Fibroblast of skin of scalp (primary cell): ENCODE measurements around the gene GAB2. TPM values are rescaled to one million over a fixed set of nuclear protein-coding genes. Genes with fewer than 3 reads are reported as not detected.
"Not testable (repeated sequence)": the region's sequence is repeated elsewhere in the genome, so short reads cannot be mapped to it uniquely, and the experiment has no call there.

Experiments
- DNase-seq: peaks from one replicate; pipeline ENCODE4 v3.0.0-alpha.2; 2013
- polyA plus RNA-seq, 2 experiments: library from polyadenylated mRNA; unstranded; fragments of 120-200 nt; gene quantifications; one replicate each; pipeline ENCODE4 v1.2.1, GENCODE V29; 2013; ENCODE audit not compliant: insufficient read length in 2 of 2

The GAB2 gene, protein sequence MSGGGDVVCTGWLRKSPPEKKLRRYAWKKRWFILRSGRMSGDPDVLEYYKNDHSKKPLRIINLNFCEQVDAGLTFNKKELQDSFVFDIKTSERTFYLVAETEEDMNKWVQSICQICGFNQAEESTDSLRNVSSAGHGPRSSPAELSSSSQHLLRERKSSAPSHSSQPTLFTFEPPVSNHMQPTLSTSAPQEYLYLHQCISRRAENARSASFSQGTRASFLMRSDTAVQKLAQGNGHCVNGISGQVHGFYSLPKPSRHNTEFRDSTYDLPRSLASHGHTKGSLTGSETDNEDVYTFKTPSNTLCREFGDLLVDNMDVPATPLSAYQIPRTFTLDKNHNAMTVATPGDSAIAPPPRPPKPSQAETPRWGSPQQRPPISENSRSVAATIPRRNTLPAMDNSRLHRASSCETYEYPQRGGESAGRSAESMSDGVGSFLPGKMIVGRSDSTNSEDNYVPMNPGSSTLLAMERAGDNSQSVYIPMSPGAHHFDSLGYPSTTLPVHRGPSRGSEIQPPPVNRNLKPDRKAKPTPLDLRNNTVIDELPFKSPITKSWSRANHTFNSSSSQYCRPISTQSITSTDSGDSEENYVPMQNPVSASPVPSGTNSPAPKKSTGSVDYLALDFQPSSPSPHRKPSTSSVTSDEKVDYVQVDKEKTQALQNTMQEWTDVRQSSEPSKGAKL
- 6.2 TPM for polyA plus RNA-seq (2013, experiment 1 of 2; ENCODE audit: insufficient read length)
- polyA plus RNA-seq (2013, experiment 2 of 2; ENCODE audit: insufficient read length), result 6.5 TPM

DNA sequence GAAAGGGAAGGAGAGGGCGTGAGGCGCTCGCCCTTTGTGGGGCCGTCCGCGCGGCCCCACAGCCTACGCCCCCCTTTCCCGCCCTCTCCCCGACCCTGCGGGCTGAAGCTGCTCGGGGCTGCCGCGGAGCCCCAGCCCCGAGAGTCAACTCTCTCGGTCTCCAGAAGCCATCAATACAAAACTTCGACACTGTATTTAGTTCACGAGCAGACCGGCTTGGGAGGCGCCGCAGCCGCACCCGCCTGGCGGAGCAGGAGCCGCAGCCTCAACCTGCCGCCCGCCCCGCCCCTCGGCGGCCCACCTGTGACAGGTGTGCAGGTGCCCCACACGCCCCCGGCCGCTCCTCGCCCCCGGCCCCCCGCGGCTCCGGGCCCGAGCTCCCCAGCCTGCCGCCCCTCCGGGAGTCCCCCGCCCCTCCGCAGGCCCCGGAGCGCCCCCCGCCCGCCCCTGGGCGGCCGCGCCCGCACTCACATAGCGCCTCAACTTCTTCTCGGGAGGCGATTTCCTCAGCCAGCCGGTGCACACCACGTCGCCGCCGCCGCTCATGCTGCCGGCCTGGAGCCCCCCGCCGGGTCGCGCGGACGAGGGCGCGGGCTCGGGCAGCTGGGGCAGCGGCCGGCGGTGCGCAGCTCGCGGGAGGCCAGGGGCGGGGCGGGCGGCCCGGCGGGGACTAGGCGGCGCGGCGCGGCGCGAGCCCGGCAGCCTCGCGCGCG, at the start of gene GAB2:
Gene GAB2, minus strand, starts transcription at position 646 of the 713 bp plus-strand sequence. Its CDS starts 100 bp downstream, at position 546.
- no peak for DNase-seq

DNA sequence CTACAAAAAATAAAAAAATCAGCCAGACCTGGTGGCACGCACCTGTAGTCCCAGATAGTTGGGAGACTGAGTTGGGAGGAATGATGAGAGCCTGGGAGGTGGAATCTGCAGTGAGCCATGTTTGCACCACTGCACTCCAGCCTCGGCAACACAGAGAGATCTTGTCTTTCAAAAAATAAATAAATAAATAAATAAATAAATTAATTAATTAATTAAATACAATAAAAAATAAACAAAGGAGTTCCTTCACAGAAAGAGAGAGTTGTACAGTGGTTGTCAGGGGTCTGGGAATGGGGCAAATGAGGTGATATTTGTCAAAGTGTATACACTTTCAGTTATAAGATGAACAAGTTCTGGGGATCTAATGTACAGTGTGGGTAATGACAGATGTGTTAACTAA, 49.8 kb upstream of the GAB2 start:
- no peak for DNase-seq

DNA sequence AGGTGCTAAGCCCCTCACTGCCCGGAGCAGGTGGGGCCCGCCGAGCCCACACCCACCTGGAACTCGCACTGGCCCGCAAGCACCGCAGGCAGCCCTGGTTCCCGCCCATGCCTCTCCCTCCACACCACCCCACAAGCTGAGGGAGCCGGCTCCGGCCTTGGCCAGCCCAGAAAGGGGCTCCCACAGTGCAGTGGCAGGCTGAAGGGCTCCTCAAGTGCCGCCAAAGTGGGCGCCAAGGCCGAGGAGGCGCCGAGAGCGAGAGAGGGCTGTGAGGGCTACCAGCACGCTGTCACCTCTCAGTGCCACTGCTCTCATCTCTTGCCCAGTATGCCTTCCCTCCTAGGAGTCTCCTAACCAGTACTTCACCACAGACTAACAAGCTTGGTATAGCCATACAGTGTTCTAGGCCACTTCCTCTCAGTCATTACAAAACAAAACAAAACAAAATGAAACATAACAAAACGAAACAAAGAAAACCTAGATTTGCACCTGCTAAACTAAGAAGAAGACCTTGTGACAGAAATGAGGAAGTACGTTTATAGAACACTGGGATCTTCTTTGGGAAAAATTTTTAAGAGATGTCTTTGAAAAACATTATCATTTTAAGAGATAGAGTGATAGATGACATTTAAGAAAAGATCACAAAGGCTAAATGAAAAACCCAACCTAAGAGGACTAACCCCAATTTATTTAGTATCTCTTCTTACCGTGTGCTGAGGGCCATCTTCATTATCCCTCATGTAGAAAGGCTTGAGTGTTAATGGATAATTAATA, 47.7 kb upstream of the GAB2 start:
- DNase-seq, result no peak

DNA sequence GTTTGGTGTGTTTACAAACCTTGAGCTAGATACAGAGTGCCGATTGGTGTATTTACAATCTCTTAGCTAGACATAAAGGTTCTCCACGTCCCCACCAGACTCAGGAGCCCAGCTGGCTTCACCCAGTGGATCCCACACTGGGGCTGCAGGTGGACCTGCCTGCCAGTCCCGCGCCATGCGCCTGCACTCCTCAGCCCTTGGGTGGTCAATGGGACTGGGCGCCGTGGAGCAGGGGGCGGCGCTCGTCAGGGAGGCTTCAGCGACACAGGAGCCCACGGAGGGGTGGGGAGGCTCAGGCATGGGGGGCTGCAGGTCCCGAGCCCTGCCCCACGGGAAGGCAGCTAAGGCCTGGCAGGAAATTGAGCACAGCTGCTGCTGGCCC, 47.2 kb upstream of the GAB2 start:
- not testable (repeated sequence) for DNase-seq

DNA sequence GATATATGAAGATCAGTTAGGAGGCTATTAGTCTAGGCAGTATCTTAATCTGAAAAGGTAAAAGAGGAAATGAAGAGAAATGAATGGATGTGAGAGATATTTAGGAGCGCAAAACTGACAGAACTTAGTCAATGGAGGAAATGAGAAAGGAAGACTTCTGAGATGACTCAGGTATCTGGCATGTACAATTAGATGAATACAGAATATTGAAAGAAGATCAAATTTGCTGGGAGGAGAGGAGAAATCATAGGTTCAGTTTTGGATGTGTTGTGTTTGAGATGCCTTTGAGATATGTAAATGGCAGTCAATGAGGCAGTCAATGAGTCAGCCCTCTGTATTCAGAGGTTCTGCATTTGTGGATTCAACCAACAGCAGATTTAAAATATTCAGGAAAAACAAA, 42.9 kb upstream of the GAB2 start:
- DNase-seq, result peak; percentile 34

DNA sequence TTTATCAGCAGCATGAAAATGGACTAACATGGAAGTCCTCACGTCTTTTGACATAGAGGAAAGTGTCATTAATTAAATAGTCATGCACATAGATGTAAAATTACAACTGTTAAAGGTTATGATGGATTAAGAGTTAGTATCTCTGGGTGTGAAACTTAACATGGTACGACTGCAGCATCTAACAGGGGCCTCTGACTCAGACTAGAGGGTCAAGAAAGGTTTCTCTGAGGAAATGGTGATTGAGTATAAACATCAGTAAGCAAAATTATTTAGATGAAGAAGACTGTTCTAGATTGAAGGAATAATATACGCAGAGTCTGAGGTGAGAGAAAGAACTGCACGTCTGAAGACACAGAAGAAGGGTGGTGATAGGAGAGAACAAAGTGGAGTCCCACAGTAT, 42.1 kb upstream of the GAB2 start:
- no peak for DNase-seq

DNA sequence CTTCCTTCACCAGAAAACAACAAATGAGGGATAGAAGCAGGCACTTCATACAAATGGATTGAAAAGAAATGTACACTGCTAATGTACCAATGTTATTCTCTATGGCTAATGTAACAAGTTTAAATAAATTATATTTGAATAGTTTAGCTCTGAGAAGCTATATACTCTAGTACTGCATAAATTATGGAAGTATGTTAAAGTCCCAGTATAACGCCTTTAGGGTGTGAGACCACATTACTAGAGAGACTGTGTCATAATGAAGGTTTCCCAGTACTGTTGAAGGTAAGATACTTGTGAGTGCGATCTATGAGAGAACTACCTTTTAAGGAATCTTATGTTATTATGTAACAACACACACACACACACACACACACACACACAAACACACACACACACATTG, 39.8 kb upstream of the GAB2 start:
- DNase-seq, result no peak

DNA sequence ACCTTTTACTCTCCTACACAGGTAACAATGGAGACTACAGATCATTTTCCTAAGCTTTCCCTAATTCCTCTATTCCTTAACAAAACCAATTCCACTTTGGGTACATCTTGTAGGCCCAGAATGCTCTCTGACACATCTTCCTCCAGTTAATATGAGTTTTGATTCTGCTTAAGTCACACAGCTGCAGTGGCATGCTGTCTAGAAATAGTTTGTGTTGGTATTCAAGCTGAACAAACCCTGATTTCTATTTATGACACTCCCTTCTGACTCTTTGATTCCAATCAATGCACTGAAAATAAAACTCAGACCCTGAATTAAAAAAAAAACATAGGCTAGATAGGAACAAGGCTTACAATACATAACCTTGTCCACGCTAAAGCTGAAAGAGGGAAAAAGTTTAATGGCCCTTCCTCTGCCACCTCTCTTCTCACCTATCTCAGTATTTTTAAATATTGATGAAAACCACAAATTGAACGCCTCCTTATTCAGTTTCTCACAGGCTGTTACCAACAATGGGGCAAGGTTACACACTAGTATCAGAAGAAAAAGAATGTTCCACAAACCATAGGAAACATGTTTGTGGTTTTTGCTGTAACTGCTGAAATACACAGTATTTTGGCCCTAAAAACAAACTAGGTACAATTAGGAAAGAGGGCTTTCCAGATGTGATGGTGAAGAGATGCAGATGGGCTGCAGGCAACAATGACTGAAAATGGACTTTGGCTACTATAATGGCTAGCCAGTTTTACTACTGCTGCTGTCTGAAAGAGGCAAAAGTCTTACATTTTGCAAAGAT, 35.7 kb upstream of the GAB2 start:
- DNase-seq, result no peak

DNA sequence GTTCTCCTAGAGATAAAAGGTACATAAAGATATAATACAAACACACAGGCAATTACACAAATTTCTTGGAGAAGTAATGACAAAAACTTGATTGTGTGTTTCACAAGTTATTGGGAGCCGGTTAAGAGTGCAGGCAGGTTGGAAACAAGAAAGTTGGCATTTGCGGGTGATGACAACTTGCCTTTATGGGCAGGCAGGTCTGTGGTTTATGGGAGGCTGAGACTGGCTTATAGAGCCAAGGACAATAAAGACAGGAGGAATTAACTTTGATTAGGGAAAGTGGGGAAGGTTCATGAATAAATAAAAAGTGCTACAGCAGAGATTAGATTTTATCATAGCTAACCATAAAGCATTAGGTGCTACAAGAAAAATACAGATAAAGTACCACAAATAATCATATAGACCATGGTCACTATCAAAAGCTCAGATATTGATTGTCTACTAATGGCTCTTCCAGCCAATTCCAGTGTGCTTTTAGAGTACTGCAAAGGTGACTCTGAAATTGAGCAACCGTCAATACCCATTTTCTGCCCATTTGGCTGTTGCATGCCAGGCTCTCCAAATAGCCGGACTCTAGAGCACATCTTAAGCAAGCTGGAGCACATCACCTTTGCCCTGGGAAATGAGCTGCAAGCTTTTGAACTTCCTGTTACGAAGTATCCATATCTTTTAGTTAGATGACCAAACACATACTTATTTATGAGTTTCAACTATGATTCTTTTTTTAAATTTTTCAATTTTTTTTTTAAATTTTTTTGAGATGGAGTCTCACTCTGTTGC, 33.9 kb upstream of the GAB2 start:
- no peak for DNase-seq

DNA sequence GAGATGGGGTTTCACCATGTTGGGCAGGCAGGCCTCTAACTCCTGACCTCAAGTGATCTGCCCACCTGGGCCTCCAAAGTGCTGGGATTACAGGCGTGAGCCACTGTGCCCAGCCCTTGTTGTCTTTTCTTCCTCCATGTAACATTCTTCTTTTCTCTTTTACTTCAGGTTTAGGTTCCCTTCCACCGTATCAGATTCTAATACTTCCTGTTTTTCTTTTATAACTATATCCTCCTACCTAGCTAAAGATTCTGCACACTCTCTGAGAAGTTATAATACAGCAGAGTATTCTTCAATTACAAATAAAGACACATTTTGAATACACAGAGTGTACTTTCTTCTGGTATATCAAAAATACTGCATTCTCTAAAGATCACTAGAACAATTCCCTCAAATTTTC, 33.2 kb upstream of the GAB2 start:
- no peak for DNase-seq

DNA sequence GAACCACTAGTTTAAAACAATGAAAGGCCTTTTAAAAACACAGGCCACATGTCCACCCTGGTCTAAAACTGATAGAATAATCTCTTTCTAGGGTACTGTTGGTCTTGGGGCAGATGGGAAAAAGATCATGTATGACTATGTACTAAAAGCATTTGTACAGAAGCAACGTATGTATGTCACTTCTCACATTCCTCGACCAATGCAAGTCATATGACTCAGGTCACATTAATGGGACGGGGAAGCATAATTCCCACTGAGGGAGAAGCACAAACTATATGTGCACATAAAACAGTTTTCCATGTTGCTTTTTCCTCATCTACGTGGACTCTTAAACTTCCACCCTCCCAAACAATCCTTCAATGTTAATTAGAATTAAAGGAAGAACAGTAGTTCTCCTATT, 32.2 kb upstream of the GAB2 start:
- DNase-seq, result peak; percentile 52

DNA sequence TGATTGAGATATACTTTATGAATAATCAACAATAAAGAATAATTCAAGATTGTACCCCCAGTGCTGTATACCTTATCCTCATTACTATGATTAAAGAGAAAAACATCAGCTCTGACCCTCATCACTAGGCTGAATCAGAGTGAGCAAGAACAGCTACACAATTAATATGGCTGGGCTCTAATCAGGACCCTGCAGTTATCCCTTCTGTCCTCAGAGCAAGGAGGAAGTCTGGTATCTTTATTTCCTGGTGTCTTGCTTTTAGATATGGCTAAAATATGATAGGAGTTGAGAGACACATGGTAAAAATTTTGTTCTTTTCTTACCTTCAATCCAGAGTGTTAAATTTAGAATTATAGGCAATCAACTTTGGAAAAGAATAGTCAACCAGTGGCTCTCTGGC, 28.6 kb upstream of the GAB2 start:
- no peak for DNase-seq

DNA sequence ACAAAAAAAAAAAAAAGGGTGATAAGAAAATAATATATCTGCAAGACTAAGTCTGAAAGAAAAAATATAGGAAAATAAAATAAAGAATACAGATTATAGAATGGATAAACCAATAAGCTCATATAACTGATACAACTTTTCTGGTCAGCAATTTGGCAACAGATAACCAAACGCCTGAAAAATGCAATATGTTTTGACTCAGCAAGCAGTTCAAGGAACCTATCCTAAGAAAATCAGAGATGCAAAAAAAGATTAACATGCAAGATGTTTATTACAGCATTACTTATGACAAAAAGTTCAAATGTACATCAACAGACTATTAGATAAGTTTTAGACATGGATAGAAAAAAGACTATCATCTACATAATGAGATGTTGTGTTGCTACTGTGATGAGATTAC, 27.1 kb upstream of the GAB2 start:
- DNase-seq, result no peak

DNA sequence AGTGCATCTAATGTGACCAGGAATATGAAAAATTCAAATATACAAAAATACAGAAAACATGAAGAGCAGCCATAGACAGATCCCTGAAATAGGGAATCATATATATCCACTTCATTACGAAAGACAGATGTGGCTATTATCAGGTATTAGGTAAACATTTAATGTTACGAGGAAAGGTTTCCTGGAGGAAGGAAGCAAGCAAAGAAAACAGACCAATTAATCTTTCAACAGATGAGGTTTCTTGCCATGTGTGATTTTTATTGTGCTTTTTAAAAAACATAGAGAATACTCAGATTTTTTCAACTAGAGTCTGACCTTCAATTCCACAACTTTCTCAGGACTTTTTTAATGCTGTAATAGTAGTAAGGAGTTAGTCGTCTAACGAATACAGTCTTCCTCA, 24.3 kb upstream of the GAB2 start:
- DNase-seq, result no peak

DNA sequence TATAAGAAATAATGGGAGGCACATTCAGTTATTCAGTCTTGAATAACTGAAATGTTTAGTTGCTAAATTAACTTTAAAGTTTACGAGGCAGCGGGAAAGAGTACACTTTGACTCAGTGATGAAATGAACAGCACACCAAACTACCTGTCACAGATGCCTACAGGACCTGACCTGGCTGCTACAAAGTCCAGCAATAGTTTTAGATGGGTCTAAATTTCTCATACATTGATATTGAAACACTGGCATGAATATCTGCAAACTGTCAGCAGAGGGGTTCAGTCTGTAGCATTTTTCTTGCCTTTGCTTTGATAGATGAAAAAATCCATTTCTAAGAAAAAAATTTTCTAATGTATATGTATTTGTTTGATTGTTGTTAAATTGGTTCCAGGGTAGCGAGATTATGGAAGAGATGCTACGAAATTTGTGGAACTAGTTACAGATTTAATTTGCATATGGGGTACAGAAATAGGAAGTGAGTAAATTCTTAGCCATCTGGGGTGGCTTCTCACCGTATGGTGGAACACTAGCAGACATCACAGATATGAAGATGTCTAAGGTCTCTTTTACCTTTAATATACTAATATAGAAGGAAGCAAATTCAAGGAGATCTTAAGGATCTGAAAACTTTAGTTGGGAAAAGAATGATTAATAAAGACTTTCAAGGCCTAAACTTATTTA, 20.8 kb upstream of the GAB2 start:
- DNase-seq, result no peak

DNA sequence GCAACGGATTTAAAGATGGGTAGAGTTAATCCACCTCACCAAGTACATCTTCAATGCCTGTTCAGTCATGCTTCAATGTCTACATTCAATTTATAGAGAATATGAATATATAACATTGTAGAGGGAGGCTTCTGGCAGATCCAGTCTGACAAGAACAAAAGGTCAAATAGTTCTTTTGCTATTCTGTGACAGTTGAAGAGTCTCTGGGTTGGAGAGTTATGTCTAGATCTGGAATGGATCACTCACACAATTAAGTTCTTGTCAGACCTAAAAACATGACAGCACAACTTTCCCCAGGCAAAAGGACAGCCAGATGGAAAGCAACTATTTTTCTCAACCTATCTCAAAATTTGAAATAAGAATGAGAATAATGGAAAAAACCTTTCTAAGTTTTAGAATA, 15.3 kb upstream of the GAB2 start:
- no peak for DNase-seq

DNA sequence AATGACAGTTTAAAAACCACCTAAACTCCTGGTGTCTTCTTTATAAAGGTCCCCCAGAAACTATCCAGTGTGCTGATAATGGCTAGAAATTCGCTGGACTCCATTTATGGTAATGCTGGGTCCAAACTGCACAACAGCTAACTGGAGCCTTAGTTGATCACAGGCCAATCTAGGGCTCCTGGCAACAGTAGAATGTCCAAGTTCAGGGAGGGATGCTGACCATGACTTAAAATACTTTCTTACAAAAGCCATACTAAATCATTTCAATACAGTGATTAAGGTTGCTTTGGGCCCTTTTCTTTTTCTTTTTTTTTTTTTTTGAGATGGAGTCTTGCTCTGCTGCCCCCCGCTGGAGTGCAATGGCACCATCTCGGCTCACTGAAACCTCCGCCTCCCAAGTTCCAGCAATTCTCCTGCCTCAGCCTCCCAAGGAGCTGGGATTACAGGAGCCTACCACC, 14.5 kb upstream of the GAB2 start:
- DNase-seq, result peak; percentile 37

DNA sequence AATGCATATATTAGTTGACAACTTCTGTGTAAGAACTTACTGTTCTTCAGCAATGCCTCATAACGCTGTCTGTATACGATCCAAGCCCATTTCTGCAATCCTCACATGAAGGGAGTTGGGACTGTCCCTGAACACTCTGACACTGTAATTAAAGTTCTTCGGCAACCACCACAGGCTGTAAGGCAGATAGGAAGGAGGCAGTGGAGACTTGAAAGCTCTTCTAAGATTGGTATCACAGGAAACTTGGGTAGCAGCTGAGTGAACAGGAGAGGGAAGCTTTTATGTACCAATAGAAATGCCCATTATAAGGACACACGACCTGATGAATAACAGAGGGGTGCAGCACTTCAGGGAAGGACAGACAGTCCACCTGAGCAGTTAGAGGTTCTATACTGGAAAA, 12.0 kb upstream of the GAB2 start:
- no peak for DNase-seq

DNA sequence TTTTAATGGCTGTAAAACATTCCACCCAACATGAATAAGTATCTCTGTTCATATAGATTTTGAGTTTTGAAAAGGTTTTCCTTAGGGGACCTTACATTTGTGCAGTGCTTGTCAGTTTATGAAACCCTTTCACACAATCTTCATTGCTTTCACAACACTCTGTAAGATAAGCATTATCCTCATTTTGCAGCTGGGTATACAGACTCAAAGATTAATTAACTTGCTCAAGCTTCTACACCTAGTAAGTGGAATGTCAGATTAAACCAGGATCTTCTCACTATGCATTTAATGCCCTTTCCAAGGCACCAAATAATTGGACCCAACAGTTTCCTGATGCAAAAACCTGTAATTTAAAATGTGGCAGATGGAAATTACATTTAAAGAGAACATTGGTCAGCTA, 11.6 kb upstream of the GAB2 start:
- DNase-seq, result no peak

DNA sequence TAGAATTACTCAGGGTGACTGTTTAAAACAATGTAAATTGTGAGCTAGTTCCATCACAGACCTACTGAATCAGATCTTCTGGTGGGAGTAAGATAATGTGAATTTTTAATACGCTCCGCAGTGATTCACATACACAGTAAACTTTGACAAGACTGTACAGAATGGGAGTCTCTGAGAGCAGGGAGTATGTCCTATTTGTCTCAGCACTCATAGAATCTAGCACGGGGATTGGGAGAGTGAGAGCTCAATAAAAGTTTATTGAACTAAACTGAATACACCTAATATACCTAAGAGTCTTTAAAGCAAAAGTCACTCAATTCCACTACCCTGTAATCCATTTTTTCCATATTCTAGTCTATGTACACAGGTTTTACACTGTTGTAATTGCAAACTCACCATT, 11.2 kb upstream of the GAB2 start:
- DNase-seq, result no peak
